ENCODE measurements around the gene BANF2. TPM values are rescaled to one million over a fixed set of nuclear protein-coding genes. Genes with fewer than 3 reads are reported as not detected.

BANF2 gene
- total RNA-seq, 1 donor from 2014 or later, result not detected

- no peak for DNase-seq (ENCODE audit: low read depth in 2 of 2)
Measured at GRCh38 chr20:17664025-17664633, 35.6 kb upstream of the BANF2 start.

- DNase-seq (ENCODE audit: low read depth in 2 of 2), result peak; percentile 54 to 57
Measured at GRCh38 chr20:17665756-17666155, 34.0 kb upstream of the BANF2 start.

- DNase-seq (ENCODE audit: low read depth in 2 of 2), result peak in 1 of 2 donors; percentile 53
Measured at GRCh38 chr20:17666481-17666880, 33.3 kb upstream of the BANF2 start.

GRCh38 chr20:17667445-17667844 is 32.3 kb upstream of the BANF2 start:
- DNase-seq (ENCODE audit: low read depth in 2 of 2), result no peak

GRCh38 chr20:17668432-17668831 is 31.3 kb upstream of the BANF2 start:
- no peak for DNase-seq (ENCODE audit: low read depth in 2 of 2)

- no peak for DNase-seq (ENCODE audit: low read depth in 2 of 2)
Measured at GRCh38 chr20:17669306-17669931, 30.3 kb upstream of the BANF2 start.

GRCh38 chr20:17671011-17671410 is 28.8 kb upstream of the BANF2 start:
- no peak for DNase-seq (ENCODE audit: low read depth in 2 of 2)

- no peak for DNase-seq (ENCODE audit: low read depth in 2 of 2)
Measured at GRCh38 chr20:17671565-17671964, 28.2 kb upstream of the BANF2 start.

- DNase-seq (ENCODE audit: low read depth in 2 of 2), result no peak
Measured at GRCh38 chr20:17673084-17673483, 26.7 kb upstream of the BANF2 start.

- no peak for DNase-seq (ENCODE audit: low read depth in 2 of 2)
Measured at GRCh38 chr20:17674722-17675518, 24.8 kb upstream of the BANF2 start.

GRCh38 chr20:17675519-17676377 is 24.0 kb upstream of the BANF2 start:
- DNase-seq (ENCODE audit: low read depth in 2 of 2), result no peak

GRCh38 chr20:17676378-17676759 is 23.4 kb upstream of the BANF2 start:
- DNase-seq (ENCODE audit: low read depth in 2 of 2), result no peak

GRCh38 chr20:17676942-17677341 is 22.8 kb upstream of the BANF2 start:
- DNase-seq (ENCODE audit: low read depth in 2 of 2), result no peak

- no peak for DNase-seq (ENCODE audit: low read depth in 2 of 2)
Measured at GRCh38 chr20:17678295-17678694, 21.5 kb upstream of the BANF2 start.

- no peak for DNase-seq (ENCODE audit: low read depth in 2 of 2)
Measured at GRCh38 chr20:17678886-17679285, 20.9 kb upstream of the BANF2 start.

GRCh38 chr20:17679941-17680835 is 19.6 kb upstream of the BANF2 start:
- DNase-seq (ENCODE audit: low read depth in 2 of 2), result peak in 1 of 2 donors; percentile 24

GRCh38 chr20:17680836-17681725 is 18.7 kb upstream of the BANF2 start:
- peak; percentile 29 to 73 for DNase-seq (ENCODE audit: low read depth in 2 of 2)

GRCh38 chr20:17681726-17682102 is 18.1 kb upstream of the BANF2 start:
- no peak for DNase-seq (ENCODE audit: low read depth in 2 of 2)

GRCh38 chr20:17682103-17682888 is 17.5 kb upstream of the BANF2 start, which contains the start of gene RRBP1:
TSS of gene RRBP1 (minus strand) at chr20:17682242. CDS start at chr20:17660507, 21,735 bp downstream.
- peak; percentile 93 to 98 for DNase-seq (ENCODE audit: low read depth in 2 of 2)
